Activated naive CD8-positive, alpha-beta T cell treated with anti-CD3 and anti-CD28 coated beads, Interleukin-2, amount 50 U/mL, for 24 hours (primary cell): ENCODE data around the gene GNAT1.
"Not testable (repeated sequence)": the region's sequence is repeated elsewhere in the genome, so short reads cannot be mapped to it uniquely, and the experiment has no call there.

Experiments
- ATAC-seq: fragments of 150-1000 bp; cut with Tn5 transposase; one replicate; pipeline ENCODE4 v1.10.0; 2021
- DNase-seq: peaks from one replicate; pipeline ENCODE4 v3.0.0; 2021
- H3K27ac Mint-ChIP-seq: one replicate; pipeline ENCODE4 v1.8.0; 2021; ENCODE audit warnings: mild to moderate bottlenecking, mixed read lengths
- H3K27me3 Mint-ChIP-seq: one replicate; pipeline ENCODE4 v1.8.0; 2021; ENCODE audit warnings: mixed read lengths
- H3K36me3 Mint-ChIP-seq: one replicate; pipeline ENCODE4 v1.8.0; 2021; ENCODE audit warnings: low read depth, mixed read lengths
- H3K4me1 Mint-ChIP-seq: one replicate; pipeline ENCODE4 v1.8.0; 2021; ENCODE audit warnings: mixed read lengths
- H3K4me3 Mint-ChIP-seq: one replicate; pipeline ENCODE4 v1.8.0; 2021; ENCODE audit warnings: mild to moderate bottlenecking, moderate library complexity, mixed read lengths
- H3K9me3 Mint-ChIP-seq: one replicate; pipeline ENCODE4 v1.8.0; 2021; ENCODE audit warnings: mixed read lengths

The GNAT1 gene

DNA sequence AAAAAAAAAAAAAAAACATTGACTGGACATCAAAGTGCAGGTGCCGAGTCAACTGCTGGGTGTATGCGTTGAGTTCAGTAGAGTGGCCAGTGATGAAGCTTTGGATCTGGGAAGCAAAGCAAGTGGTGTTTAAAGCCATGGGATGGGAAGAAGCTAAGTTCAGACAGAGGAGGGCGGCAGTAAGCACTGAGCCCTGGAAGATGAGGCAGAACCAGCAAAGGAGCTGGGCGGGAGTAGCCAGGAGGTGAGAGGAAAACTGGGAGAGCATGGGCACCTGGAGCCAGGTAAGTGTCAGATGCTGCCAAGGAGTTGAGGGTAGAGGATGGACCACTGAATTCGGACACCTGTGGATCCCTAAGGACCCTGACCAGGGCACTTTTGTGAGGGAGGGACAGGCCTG lies 33.2 kb downstream of the GNAT1 start:
- Mint-ChIP-seq H3K9me3 (no peaks in the 10 kb centered on the region), H3K27me3 (peaks cover 8% of the 10 kb centered on the region), H3K4me1 (peaks cover 30% of the 10 kb centered on the region), H3K27ac (no peak overlapping the region), H3K4me3 (peak overlapping the region; percentile 35), H3K36me3 (no peaks in the 10 kb centered on the region)
- DNase-seq (no peak), ATAC-seq (no peak)

DNA sequence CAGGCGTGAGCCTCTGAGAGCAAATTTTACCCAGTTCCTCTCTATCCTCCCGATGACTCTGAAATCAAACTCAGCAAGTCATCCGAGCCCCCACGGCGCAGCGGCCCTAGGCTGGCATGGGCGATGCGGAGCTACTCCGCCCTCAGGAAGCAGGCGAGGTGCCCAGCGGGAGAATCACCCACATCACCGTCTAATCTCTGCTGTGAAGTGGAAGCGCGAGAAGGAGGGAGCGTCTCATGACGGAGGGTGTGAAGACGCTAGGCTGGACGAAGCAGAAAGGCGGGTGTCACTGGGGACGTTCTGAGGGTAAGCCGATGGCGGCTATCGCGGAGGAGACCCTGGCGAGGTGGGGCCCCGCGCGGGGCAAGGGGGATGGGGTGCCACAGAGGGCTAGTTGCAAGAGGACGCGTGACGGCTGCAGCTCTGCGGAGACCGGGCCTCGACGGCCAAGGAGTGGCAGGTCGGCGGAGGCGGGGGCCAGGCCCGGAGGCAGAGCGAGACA lies 35.5 kb downstream of the GNAT1 start:
- Mint-ChIP-seq H3K4me3 (peak overlapping the region; percentile 94), H3K27ac (peak overlapping the region; percentile 81), H3K36me3 (no peaks in the 10 kb centered on the region), H3K4me1 (peaks cover 30% of the 10 kb centered on the region), H3K27me3 (peaks cover 8% of the 10 kb centered on the region), H3K9me3 (no peaks in the 10 kb centered on the region)
- peak; percentile 51 for DNase-seq
- peak; percentile 11 for ATAC-seq

DNA sequence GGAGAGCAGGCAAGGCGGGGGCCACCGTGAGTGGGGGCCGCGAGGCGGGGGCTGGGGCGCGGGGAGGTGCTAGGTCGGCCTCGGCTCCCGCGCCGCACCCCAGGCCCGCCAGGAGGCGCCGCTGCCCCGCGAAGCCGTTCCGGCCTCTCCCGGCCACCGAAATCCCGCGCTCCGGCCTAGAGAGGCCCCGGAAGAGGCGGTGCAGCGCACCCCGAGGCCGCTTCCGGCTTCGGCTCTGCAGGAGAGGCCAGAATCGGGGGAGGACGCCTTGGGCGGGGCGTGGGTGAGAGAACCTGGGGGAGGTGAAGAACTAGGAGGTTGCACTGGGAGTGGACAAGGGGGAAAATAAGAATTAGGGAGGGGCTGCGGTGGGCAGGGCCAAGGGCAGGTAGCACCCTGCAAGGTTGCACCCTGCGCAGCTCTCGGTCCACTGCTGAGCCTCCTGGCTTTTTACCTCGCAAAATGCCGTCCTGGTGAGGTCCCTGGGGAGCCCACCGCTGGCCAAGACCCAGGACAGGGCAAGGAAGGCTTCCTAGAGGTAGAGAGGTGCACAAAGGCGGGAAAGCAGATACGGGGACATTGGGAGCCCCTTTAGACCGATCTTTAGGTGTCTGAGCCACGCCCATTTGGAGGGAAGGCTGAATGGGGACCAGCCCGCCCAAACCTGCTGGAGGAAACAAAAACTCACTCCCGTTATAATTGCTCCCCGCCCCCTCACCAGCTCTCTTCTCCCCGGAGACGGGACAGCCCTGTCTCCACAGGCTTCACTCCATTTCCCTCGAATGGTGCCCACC lies 36.2 kb downstream of the GNAT1 start:
- Mint-ChIP-seq H3K36me3 (no peaks in the 10 kb centered on the region), H3K4me1 (peaks cover 30% of the 10 kb centered on the region), H3K27me3 (peaks cover 8% of the 10 kb centered on the region), H3K27ac (peak overlapping the region; percentile 92), H3K9me3 (no peaks in the 10 kb centered on the region), H3K4me3 (peak overlapping the region; percentile 94)
- DNase-seq (peak; percentile 95), ATAC-seq (peak; percentile 85)

DNA sequence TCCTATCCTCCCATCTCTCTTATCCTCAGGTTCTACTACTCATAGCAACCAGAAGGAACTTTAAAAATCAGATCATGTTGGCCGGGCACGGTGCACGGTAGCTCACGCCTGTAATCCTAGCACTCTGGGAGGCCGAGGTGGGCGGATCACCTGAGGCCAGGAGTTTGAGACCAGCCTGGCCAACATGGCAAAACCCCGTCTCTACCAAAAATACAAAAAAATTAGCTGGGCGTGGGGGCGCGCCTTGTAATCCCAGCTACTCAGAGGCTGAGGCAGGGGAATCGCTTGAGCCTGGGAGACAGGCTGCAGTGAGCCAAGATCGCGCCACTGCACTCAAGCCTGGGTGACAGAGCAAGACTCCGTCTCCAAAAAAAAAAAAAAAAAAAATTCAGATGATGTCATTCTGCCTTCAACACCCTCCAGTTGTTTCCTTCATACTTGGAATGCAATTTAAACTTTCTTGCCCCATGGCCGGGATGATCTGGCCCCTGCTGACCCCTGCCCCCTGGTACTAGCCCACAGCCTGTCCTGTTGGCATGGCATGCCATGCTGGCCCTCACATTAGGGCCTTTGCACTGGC lies 36.9 kb downstream of the GNAT1 start:
- Mint-ChIP-seq H3K4me3 (peak overlapping the region; percentile 94), H3K27ac (peak overlapping the region; percentile 92), H3K4me1 (peaks cover 30% of the 10 kb centered on the region)
- H3K36me3 Mint-ChIP-seq, H3K27me3 Mint-ChIP-seq, DNase-seq, H3K9me3 Mint-ChIP-seq, ATAC-seq: not testable (repeated sequence)

DNA sequence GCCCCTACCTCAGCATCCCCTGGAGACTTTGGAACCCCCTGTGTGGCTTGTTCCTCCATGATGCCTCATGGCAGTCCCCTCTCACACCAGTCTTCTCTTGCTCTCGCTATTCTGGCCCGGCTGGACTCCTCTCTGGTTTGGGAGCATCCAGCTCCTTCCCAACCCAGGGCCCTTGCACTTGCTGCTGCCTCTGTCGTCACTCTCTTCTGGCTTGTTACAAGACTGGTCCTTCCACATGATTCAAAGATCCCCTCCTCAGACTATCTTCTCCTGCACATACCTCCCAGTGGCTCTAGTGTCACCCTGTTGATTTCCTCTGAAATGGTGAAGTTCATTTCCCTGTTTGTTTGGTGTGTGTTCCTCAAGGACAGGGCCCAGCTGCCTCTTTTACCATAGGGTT lies 38.1 kb downstream of the GNAT1 start:
- Mint-ChIP-seq H3K27ac (no peak overlapping the region), H3K4me3 (no peak overlapping the region), H3K4me1 (peaks cover 32% of the 10 kb centered on the region), H3K36me3 (no peaks in the 10 kb centered on the region), H3K9me3 (no peaks in the 10 kb centered on the region), H3K27me3 (peaks cover 5% of the 10 kb centered on the region)
- ATAC-seq, result no peak
- no peak for DNase-seq

DNA sequence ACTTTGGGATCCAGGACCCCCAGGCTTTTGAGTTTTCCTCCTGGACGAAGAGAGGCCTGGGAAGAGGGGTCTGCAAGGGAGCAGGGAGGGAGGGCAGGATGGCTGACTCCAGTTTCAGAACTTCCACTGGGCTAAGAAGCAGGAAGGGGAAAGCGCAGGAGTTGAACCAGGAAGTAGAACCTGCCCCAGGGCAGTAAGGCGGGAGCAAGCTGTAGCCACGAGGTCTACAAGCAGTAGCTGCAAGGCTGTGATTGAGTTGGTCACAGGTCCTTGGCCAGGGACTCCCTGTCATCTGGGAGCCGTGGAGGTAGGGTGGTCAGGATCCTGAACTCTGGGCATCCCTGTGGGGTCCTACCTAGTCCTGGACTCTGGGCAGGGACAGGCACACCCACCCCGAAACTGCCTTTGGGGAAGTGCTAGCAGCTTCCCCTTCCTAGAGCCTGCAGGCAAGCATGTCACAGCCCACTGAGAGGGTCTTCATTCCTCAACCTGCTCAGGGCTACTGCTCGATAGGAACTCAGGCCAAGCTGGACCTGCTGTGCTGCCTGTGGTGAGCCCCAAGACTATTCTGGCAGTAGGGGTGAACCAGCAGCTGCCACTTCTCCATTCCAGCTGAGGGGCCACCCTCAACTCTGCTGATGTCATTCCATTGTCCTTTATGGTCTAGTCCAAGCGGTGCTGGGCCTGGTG lies 38.8 kb downstream of the GNAT1 start:
- Mint-ChIP-seq H3K36me3 (no peaks in the 10 kb centered on the region), H3K4me3 (no peak overlapping the region), H3K4me1 (peaks cover 37% of the 10 kb centered on the region), H3K9me3 (no peaks in the 10 kb centered on the region), H3K27ac (no peak overlapping the region), H3K27me3 (no peaks in the 10 kb centered on the region)
- no peak for DNase-seq
- ATAC-seq, result no peak

DNA sequence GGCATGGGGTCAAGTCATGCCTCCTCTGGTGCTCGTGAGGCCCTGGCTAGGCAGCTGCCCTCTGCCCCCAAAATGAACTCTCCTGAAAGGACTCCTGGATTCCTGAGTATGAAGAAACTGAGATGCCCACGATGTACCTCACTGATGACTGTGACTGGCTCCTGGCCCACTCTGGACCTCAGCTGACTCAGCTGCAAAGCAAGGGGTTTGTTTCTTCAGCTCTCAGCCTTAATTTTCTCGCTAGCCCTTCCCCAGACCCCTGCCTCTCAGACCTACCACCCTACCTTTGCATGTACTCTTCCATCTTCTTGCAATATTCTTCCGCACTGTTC lies 39.4 kb downstream of the GNAT1 start:
- Mint-ChIP-seq H3K36me3 (no peaks in the 10 kb centered on the region), H3K27ac (no peak overlapping the region), H3K27me3 (no peaks in the 10 kb centered on the region), H3K9me3 (no peaks in the 10 kb centered on the region), H3K4me1 (peaks cover 37% of the 10 kb centered on the region), H3K4me3 (no peak overlapping the region)
- no peak for ATAC-seq
- no peak for DNase-seq

DNA sequence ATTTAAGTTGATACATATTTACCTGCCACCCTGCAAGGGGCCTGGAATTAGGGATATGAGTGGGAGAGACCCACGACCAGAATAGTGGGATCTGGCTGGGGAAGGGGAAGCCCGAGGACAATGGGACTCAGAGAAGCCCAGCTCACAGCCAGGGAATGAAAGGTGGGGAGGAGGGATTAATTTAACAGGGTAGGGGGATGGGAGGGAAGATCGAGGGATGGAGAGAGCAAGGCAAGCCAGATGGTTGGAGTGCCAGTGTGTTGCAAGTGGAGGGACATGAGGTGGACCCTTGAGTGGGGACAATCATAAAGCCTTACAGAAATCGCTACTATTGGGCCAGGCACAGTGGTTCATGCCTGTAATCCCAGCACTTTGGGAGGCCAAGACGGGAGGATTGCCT lies 40.2 kb downstream of the GNAT1 start:
- Mint-ChIP-seq H3K36me3 (no peaks in the 10 kb centered on the region), H3K9me3 (no peaks in the 10 kb centered on the region), H3K4me3 (no peak overlapping the region), H3K4me1 (peaks cover 30% of the 10 kb centered on the region), H3K27me3 (no peaks in the 10 kb centered on the region), H3K27ac (no peak overlapping the region)
- DNase-seq, result no peak
- no peak for ATAC-seq

DNA sequence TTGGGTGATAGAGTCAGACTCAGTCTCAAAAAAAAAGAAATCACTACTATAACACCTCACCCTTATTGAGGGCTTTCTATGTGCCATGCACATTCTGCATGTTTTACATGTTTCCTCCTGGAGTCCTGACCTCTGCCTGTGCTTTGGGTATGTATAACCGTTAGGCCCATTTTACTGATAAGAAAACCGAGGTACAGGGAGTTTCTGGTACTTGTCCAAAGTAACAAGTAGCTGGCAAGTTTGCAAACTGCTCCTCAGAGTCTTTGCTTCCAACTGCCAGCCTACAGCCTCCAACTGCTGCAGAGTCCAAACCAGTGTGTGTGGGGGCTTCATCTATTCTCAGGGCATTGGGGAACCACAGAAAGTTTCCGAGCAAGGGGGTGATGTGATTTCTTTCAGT lies 40.9 kb downstream of the GNAT1 start:
- Mint-ChIP-seq H3K4me3 (no peak overlapping the region), H3K36me3 (no peaks in the 10 kb centered on the region), H3K9me3 (no peaks in the 10 kb centered on the region), H3K4me1 (peaks cover 27% of the 10 kb centered on the region), H3K27me3 (no peaks in the 10 kb centered on the region), H3K27ac (no peak overlapping the region)
- no peak for ATAC-seq
- no peak for DNase-seq

DNA sequence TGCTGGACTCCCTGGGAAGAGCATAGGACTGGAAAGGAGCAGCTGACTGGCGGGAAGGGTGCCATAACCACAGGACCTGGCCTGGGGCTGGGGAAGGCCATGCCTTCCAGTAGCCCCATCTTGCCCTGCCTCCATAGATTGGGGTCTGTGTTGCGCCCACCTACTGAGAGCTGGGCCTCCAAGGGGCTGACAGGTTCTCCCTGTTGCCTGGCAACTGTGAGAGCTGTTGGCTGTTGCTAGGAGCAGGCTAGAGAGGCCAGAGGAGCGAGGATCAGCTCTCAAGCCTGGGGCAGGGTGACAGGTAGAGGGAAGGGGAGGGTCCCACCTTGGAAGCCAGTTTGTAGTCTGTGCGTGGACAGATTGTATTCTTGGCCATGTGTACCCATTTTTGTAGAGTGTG lies 41.8 kb downstream of the GNAT1 start:
- DNase-seq (no peak), ATAC-seq (no peak)
- no peak overlapping the region for H3K4me3 Mint-ChIP-seq
- H3K4me1 Mint-ChIP-seq, result peaks cover 23% of the 10 kb centered on the region
- H3K27ac Mint-ChIP-seq, result no peak overlapping the region
- no peaks in the 10 kb centered on the region for H3K27me3 Mint-ChIP-seq
- no peaks in the 10 kb centered on the region for H3K36me3 Mint-ChIP-seq
- H3K9me3 Mint-ChIP-seq, result no peaks in the 10 kb centered on the region

DNA sequence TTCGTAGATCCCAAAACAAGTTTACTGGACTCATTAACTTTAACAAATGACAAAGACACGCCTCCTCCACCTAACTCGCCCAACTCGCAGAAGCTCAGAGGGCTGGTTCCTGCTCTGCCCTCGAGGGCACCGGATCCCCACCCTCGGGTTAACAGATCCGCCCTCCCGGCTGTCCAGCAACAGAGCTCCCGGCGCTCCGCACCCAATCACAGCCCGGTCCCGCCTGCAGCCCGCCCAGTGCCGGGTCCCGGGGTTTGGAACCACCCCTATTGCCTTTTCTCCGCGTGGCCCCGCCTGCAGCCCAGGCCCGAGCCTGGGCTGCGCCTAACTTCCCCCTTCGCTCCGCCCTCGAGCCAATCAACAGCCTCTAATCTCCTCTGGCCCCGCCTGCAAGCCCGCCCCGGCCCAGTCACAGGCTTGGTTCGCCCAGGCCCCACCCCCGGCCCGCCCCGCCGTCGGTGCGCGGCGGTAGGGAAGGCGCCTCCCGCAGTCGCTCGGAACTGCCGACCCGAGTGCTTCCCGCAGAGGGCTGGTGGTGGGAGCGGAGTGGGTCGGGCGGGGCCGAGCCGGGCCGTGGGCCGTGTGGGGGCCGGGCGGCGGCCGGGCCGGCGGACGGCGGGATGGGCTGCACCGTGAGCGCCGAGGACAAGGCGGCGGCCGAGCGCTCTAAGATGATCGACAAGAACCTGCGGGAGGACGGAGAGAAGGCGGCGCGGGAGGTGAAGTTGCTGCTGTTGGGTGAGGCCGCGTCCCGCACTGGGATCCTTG lies 44.5 kb downstream of the GNAT1 start, which contains the start of gene GNAI2:
Gene GNAI2, plus strand, starts transcription at position 489 of the 768 bp plus-strand sequence. Its CDS starts 132 bp downstream, at position 621.
- peaks cover 39% of the 10 kb centered on the region for H3K4me1 Mint-ChIP-seq
- DNase-seq, result peak; percentile 99
- H3K27me3 Mint-ChIP-seq, result no peaks in the 10 kb centered on the region
- no peaks in the 10 kb centered on the region for H3K9me3 Mint-ChIP-seq
- peak; percentile 95 for ATAC-seq
- peak within 1 kb of the TSS; percentile 98 for H3K4me3 Mint-ChIP-seq
- H3K27ac Mint-ChIP-seq, result peak within 1 kb of the TSS; percentile 93
- H3K36me3 Mint-ChIP-seq, result peaks cover 3% of the 10 kb centered on the region

DNA sequence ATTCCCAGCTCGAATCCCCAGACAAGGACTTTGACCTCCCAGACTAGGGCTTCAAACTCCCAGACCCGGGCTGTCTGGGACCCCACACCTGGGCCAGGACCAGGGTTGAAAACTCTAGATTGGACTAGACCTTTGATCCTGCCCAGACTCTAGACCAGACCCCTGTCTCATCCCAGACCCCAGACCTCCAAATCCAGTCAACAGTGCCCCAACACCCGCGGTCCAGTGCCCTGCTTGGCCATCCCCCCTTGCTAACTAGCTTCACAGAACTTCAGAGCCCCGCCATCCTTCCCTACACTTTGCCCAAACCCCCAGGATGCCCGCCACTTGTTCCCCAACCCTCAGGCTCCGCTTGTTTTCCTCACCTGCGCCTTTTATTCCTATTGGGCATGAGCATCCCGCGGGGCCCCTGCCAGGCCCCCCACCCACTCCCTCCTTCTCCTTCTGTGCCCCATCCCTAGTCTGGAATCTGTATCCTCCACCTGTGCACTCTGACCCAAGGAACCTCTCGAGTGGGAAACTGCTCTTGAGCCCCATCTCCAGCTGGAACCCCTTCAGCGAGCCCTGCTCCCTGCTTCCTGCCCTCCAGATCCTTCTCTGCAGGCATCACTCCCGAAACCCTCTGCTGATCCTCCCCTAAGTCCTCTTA lies 45.2 kb downstream of the GNAT1 start:
- no peaks in the 10 kb centered on the region for H3K9me3 Mint-ChIP-seq
- no peaks in the 10 kb centered on the region for H3K27me3 Mint-ChIP-seq
- H3K27ac Mint-ChIP-seq, result peak overlapping the region; percentile 93
- peaks cover 3% of the 10 kb centered on the region for H3K36me3 Mint-ChIP-seq
- H3K4me3 Mint-ChIP-seq, result peak overlapping the region; percentile 98
- peaks cover 45% of the 10 kb centered on the region for H3K4me1 Mint-ChIP-seq
- DNase-seq, result no peak
- ATAC-seq, result no peak

DNA sequence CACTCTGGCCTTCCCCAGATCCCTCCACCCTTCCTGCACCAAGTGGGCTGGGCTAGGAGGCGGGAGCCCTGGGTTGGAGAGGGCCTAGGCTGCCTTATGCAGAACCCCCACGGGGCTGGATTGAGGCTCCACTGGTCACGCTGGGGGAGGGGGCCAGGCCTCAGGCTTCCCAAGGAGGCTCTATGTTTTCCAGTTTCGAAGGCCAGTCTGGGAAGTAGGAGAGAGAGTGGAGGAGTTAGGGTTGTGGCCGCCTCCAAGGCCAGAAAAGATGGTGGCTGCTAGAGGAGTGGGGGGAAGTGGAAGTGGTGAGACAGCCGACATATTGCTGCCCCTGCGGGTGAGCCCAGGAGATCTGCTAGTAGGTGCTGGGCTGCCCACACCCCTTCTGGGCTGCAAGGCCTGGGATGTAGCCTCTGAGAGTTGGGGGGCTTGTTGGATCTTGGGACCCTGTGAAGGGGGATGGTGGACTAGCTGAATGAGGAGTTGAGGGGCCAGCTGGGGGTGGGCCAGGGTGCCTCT lies 45.8 kb downstream of the GNAT1 start:
- no peak for ATAC-seq
- H3K9me3 Mint-ChIP-seq, result no peaks in the 10 kb centered on the region
- H3K27ac Mint-ChIP-seq, result peak overlapping the region; percentile 93
- DNase-seq, result peak; percentile 41
- peaks cover 51% of the 10 kb centered on the region for H3K4me1 Mint-ChIP-seq
- no peaks in the 10 kb centered on the region for H3K27me3 Mint-ChIP-seq
- peak overlapping the region; percentile 98 for H3K4me3 Mint-ChIP-seq
- peaks cover 3% of the 10 kb centered on the region for H3K36me3 Mint-ChIP-seq
